DLD1 (cell line): Measurements from ENCODE around the gene PGC.

ENCODE experiments used
- in situ Hi-C: cut with HindIII; loops from 2 replicates; pipeline ENCODE4 v1.10.0; 2017; ENCODE audit warnings: low sequenced_read_pairs

PGC gene

DNA sequence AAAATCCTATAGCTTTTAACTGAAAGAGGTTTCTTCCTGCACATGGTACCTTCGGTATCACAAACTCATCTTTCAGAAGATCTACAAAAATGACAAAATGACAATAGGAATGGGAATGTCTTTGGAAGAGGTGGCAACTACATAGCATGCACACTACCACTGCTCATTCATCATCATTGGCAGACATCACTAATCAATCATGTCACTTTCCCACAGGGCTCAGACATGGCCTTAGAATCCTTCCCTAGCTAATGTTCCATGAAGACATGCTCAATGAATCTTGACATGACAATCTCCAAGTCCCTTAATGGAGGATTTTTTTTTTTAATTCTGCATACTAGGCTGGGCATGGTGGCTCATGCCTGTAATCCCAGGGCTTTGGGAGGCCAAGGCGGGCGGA is 3.2 kb upstream of the PGC start:
- in situ Hi-C loops = no loop called here

DNA sequence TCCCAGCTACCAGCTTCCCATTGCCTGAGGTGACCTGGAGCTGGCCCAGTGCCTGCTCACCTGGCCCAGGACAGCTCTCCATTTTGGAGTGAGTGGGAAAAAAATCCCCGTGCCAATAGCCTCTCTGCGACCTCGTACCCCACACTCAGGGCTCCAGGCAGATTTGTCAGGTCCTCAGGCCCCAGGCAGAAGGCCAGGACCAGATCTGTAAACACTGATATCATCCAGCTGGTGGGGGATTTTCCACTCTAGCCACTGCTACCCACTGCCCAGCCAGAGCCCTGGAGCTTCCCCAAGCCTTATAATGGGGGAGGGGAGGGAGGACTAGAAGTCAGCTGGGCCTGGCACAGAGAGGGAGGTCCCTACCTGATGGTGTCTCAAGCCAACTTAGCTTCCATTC is 1.3 kb upstream of the PGC start:
- in situ Hi-C loops = no loop called here

DNA sequence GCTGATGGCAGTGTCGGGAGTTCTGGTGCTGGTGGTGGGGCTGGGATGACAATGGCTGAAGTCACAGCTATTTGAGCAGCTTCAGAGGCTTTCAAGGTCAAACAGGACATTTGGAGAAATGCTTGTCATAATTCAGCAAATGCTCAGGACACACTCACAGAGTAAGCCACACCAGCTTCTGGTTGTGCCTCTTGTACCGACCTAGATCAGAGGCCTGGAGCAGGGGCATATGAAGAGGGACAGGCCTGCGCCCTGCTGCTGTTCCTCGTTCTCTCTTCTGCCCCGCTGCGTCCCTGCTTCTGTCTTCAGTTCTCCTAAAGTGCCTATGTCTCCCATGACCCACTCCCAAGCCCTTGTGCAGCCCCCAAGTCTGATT is 893 bp upstream of the PGC start:
- in situ Hi-C loops = no loop called here

DNA sequence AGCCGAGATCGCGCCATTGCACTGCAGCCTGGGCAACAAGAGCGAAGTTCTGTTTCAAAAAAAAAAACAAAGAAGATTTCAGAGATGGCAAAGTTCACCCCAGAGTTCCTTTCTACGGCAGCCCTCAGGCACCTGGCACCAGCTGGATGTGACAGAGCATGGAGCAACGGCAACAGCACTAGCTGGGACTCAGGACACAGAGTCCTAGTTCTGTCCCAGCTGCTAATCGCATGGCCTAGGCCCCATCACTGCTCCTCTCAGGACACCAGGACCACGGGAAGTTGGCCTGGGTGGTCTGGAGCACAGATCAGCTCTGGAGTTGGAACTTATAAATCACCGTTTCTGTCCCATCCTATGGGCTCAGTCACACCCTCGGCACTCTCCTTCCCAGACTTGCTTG is 1.1 kb downstream of the PGC start:
- in situ Hi-C loops = no loop called here

DNA sequence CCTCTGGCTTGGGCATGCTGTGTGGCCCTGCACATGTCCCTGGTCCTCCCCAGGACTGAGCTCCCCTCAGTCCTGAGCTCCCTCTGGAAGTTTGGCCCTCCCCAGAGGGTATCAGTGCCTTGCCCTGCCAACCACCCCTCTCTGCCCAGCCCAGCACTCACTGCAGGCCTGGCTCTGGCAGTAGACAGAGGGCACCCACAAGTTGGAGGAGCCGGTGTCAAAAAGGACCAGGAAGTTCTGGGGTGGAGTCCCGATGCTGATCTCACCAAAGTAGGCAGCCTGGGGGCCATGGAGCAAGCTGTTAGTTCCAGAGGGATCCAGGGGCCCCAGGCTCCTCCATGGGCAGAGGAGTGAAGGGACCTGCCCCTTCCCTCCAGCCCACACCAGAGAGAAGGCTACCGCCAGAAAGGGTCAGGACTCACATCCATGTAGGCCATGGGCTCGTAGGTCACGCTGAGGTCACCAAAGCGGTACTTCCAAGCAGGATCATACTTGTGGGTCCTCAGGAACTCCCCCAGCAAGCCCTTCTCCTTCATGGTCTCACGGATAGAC is 2.9 kb downstream of the PGC start:
- in situ Hi-C loops = no loop called here

DNA sequence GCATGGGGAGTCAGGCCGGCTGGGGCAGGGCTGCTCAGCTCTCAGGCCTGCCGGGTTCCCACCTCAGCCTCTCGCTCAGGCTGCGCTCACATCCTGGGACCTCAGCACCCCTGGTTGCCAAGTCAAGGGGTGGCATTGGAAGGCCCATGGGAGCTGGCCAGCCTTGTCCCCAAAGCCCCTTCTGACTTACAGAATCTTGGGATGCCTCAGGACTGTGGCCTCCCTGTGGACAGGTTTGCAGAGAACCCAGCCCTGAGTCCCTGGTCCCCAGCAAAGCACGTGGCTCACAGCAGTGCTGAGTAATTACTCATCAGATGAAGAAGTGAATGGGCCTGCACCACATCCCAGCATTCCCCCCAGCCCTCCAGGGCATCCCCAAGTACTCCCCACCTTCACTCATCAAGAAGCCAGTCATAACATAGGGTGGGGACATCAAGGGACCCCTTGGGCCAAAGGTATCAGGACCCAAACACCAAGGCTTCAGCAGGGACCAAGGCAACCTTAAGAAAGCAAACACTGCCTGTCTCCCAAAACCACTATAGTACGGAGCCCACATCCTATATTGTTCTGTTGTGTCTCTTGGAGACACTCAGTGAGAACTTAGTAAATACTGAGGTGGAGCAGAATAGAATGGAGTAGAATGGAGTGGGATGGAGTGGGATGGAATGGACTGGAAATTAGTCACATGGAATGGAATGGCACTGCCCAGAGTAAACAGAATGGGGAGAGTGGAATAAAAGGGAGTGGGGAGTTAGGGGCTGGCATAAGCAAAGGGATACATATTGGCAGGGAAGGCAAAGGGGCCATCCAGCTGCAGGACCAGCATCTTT is 3.6 kb downstream of the PGC start:
- in situ Hi-C loops = no loop called here

DNA sequence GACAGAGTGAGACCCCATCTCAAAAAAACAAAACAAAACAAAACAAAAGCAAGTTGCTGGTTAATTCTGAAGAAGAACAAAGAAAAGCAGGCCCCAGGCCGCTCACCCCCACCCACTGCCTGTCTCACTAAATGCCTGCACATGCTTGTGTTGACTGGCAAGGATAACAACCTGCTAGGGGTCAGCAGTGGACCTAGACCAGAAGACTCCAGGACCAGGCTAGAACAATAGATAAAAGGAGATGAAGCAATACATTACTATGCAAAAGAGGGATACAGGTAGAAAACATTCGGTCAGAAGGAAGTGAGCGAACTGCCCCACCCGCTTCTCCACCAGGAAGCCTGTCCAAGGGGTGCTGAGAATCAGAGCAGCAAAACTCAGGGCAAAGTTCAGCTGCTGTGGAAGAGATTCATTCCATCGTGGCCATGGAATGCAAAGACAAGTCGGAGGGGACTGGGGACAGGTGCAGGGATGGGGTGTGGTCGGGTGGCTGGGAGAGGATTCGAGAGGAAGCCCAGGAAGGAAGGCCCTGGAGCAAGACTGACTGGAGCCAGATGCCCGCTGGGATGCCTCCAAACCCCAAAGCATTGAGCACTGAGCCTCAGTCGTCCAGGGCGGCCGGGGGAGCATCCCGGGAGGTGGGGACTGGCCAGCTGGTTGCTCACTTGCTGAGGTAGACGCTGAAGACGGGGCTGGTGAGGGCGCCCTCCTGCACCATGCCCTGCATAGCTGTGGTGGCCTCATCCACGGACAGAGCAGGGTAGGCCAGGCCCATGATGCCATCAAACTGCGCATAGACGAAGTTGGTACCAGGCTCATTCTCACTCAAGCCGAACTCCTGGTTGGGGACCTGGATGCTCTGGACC is 5.3 kb downstream of the PGC start:
- in situ Hi-C loops = no loop called here

DNA sequence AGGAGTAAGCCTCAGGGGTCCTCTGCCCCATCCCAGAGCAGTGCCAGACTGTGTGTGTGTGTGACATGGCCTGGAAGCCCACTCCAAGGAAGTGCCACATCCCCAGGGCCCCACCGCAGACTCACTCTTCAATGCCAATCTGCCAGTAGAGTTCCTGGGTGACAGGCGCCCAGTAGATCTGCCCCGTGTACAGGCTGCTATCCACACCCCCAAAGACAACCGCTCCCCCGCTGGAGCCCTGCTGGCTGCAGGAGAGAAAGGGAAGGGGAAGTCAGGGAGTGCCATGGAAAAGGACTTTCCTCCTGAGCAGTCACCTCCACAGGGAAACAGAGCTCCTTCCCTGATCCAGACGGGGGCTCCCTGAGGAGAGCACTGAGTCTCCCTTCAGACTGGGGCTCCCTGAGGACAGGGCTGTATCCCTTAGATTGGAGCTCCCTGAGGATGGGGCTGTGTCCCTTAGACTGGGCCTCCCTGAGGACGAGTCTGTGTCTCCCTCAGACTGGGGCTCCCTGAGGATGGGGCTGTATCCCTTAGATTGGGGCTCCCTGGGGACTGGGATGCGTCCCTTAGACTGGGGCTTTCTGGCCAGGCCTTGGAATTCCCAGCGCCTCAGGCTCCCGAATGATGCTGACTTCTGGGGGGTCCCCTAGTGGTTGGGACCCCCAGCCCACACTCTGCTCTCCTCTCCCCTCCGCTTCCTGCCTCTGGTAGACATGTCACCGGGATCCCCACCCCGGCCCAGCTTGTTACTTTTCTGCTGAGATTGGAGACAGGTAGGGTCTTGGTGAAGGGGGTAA is 6.6 kb downstream of the PGC start:
- in situ Hi-C loops = no loop called here

DNA sequence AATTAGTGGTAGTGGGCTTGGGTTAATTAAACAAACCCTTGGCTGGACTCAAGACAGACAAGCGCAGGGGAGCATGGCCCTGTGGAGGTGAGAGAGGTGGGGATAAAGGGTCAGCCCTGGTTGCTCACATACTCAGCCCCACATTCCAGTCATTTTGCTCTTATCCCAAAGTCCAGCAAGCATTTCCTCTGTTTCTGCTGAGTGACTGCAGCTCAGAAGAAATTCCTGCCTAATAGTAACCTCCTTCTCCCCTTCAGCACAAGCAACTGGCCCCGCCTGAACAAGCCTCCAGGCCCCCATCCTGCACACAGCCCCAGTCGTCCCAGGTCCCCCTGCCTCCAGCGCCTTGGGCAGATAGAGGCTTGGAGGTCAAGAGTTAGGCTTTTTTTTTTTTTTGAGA is 8.2 kb downstream of the PGC start:
- in situ Hi-C loops = no loop called here

DNA sequence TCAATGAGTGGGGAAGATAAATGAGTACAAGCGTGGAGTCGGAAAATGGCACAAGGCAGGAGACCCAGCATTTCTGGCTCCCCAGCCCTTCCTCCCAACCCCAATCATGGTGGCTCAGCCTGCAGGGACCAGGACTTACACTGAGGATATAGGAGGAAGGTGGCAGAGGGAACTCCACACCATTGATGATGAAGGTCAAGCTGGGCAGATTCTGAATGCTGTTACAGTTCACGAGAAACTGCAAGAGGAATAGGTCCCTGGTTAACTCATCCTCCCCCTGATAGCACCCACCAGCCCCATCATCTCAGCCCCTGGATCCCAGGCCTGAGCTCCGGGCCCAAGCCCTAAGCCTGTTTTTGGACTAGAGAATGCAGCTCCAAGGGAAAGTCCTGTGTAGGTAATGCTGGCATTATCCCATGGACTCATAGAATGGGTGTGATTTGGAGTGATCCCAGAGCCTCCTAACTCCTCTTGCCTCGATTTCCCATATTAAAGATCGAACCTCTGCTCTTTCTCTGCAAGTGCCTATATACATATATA is 9.5 kb downstream of the PGC start:
- in situ Hi-C loops = no loop called here

DNA sequence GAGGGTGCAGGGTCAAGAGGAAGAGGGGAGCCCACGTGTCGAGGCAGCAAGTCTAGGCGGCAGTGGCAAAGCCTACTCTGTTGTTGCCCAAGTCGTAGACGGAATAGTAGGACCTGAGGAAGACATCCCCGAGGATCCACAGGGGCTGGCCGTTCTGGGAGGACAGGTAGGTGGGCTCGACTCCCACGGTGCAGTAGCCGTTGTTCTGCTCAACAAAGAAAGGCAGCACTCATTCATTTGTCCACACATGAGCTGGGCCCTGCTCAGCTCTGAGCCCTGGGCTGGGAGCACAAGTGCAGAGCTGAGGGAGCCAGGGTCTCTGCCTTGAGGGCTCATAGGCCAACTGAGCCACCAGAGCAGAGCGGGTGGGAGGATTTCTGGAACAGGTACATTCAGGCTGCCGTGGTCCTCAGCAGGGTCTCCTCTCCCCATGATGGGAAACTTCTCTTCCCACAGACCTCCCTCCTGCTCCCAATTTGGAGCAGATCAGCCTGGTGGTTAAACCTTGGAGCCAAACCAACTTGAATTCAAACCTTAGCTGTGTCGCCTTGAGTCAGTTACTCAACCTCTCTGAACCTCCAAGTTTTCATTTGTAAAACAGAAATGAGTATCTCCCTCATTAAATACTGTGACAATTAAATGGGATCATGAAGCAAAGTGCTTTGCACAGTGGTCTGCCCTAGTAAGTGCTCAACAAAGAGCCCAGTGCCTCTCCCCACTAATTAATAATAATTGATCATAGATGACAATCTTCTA is 10.2 kb downstream of the PGC start:
- in situ Hi-C loops = no loop called here

DNA sequence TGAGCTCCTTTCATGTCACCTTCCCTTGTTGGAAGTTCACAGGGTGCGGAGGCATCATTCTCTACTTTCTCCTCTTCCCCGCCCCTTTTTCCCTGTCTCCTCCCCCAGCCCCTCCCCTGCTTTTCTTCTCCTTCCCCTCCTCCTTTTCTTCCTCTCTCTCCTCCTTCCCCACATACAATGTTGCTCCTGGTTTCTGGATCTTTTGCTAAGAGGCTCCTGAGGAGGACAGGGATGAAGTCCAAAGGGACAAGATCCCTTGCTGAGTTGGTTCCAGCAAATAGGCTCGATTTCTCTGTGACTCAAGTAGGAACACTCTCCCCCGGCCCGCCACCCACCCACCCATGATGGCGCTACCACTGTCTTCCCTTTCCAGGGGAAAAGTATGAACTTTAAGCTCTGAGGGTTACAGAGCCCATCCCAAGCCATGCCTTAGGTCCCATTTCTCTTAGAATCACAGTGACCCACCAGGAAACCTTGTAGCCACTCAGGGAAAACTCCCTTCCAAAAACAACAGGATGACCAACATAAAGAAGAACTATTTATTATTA is 10.9 kb downstream of the PGC start:
- in situ Hi-C loops = no loop called here

DNA sequence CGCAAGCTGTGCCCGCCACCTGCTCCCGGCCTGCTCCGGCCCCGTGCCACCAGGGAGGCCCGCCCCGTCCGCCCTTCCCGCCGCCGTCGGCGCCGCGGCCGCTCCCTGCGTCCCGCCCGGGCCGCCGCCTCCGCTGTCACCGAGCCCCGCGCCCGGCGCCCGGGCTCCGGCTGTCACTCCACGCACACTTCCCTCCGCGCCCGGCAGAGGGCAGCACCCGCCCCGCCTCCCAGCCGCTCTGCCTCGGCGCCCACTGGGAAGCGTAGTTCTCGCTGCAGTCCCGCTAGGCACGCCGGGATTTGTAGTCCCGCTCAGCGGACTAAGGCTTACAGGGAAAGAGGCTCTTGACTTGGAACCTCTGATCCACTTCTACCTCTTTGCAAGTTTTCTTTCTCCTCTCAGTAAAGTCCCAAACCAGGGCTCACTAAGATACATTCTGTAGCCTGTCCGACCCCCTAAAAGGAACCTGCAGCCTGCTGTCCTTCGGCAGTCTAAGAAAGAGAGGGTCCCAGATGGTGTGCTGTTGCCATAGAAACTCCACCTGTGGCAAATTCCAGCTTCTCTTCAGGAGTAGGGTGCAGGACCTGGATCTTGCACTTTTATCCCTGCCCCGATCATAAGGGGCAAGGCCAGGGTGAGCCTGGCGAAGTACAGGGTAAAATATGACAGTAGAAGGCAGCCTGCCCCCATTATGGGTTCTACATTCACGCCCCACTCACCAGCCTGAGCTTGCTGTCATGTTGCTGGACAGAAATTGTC is 11.6 kb downstream of the PGC start, which contains the start of gene TFEB:
Gene TFEB, minus strand, starts transcription at position 182 of the 759 bp plus-strand sequence. CDS start 44,395 bp downstream, outside the sequence.
- in situ Hi-C loops = no loop called here

DNA sequence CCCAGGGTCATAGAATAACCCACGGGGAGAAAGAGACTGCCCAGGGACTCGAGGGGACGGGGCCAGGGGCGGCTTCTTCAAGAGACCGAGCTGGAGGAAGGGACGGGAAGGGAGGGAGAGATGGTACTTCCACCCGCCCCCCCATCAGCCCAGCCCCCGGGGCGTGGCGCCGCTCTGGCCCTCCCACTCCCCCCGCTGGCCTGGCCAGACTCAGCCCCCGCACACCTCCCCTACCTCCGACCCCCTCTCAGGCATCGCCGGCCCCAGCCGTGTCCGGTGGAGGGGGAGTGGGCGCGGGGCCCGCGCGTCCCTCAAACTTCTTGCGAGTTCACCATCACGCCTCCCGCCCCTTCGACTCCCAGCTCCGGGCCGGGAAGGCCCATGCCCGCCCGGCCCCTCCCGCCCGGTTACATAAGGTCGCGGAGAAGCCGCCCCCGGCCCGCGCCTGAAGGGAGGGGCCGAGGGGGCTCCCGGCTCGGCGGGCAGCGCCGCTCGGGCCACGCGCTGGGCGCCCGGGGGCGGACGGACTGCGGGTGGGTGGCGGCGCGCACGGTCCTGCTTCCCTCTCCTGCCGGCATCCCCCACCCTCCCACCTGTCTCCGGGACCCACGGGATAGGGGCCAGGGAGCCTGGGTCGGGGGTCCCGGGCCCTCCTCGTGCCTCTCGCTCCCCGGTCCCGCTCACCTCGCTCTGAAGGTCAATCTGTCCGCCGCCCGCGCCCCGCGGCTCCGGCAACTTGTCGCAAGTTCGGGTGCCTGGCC is 12.4 kb downstream of the PGC start:
- in situ Hi-C loops = no loop called here

DNA sequence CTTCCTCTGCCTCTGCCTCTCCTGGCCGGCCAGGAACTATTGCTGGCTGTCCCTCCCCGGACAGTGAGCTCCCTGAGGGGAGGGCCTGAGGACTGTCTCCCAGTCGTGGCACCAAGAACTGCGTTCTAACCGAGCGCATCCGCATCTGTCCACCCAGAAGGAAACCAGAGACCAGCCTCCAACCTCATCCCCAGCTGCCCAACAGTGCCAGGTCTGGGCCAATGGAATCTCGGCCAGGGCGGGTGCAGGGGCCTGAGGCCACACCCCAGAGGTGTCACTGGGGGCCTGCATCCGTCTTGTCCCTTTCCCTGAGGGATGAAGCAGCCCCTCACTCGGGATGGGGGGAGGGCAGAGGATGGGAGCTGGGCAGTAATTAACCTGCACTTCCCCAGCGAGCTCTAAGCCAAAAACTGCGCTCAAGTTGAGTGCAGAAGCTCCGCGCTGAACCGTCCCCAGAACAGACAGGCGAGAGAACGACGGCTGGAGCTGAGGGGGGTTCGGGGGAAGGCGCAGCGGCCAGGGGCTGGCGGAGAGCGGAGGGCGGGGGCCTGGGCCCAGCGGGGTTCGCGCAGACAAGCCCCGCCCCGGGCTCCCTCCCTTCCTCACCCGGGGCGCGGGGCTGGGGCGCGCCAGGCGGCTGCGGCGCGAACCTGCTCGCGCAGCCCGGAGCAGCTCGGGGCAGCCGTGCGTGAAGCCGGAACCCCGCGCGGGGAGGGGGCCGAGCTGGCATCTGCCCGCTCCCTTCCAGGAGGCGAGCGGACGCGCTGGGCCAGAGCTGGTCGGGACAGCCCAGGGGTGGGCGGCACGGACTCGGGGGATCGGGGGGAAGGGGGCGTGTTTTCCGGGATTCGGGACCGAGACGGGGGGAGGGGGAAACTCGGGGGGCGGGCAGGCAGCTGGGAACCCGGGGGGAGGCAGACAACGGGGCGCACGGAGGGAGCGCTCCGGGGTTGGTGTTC is 13.2 kb downstream of the PGC start:
- in situ Hi-C loops = no loop called here

DNA sequence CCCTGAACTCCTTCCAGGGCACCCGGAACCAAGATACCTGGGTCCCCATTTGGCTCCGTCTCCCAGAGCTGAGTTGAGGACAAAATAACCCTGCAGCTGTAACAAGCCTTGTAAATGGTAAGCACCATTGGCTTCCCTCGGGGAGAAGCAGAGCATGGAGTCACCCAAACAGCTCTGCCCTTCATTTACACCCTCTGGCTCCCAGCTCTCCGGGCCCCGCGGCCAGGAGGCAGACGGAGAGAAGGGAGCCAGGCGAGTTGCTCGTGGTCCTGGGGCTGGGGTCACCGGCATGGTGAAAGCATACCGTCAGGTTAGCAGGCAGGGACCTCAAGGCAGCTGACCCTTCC is 13.9 kb downstream of the PGC start:
- in situ Hi-C loops = no loop called here
